Kidney glomerular epithelial cell (primary cell): ENCODE measurements around the gene GCSAML.

Experiments used
- DNase-seq: peaks from one replicate; lab custom pipeline; 2025; lab: John Stamatoyannopoulos, UW

GCSAML gene

DNA sequence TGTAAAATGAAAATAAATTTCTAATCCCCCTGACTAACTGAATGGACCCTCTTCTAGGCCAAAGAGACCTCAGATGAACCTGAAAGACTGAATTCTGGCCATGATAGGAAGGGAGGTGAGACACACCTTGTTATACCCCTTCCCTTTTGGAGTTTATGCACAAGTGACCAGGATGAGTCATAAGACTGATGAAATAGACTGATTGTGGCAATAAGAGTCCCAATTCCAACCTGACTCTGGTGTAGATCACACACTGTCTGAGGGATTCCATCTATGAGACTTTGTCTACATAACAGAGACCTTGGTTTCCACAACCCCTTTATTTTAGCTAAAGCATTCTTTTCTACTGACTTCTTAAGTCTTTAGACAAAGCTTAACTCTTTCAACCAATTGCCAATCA, 25.7 kb downstream of the GCSAML start:
- no peak for DNase-seq

GRCh38 chr1:247576514-247576913, 27.6 kb downstream of the GCSAML start:
- DNase-seq, result no peak

DNA sequence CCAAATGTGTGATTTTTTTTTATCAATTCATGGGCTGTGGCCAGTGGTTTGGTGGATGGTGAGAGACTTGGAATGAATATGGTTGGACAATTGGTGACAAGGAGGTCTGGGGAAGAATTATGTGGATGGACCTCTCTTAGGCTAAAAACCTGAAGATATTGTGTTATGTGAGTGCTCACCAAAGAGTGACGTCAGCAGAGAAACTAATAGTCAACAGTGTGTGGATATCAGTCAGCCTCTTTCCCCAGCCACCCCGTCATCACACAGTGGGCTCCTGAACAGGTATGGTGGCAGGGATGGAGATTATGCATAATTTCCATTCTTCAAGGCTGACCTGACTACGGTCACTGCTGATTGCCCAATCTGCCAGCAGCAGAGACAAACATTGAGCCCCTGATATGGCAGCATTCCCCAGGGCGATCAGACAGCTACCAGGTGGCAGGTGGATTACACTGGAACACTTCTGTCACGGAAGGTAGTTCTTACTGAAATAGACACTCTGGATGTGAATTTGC, 30.1 kb downstream of the GCSAML start:
- no peak for DNase-seq

GRCh38 chr1:247588060-247588459, 39.1 kb downstream of the GCSAML start, which contains the start of gene OR2G2:
OR2G2 (plus strand) TSS chr1:247588360; CDS start chr1:247588360, 0 bp downstream.
- no peak for DNase-seq

DNA sequence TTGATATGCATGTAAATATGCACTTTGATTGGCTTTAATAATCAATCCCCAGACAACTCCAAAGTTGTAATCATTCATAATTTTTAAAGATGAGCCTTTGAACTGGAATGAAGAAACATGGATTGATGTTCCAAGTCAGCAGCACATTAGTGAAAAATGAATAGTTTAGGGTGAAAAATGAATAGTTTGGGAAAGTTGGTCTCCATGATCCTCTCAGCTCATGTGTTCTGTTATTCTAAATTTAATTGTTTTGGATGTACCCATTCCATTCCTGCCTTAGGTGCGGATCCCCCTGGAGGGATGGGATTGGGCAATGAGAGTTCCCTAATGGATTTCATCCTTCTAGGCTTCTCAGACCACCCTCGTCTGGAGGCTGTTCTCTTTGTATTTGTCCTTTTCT, 56.4 kb downstream of the GCSAML start, which contains the start of gene OR2G3:
OR2G3 (plus strand) TSS at position 301 of the 400 bp plus-strand sequence; CDS start at position 301, 0 bp downstream.
- no peak for DNase-seq

GRCh38 chr1:247613405-247613804, 64.5 kb downstream of the GCSAML start:
- no peak for DNase-seq

DNA sequence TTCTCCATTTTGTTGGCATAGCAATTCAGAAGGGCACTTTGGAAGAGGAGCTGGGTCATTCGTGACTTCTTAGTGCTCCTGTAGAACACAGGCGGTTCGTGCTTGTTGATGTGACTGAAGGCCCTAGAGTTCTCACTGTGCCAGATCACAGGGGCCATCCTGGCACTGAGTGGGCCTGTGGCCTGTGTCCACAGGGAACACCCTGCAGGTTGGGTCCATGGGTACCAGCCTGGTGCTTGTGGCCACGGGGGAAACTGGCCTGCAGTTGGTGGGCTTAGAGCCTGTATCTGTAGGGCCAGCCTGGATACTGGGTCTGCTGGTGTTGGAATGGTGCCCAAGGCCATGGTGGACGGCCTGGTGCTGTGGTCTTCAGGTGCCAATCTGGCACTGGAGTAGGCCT, 65.7 kb downstream of the GCSAML start:
- DNase-seq, result no peak
